Measurements from ENCODE around the gene POLR1E. TPM values are rescaled to one million over a fixed set of nuclear protein-coding genes. Genes with fewer than 3 reads are reported as not detected.

POLR1E gene
- total RNA-seq, result 35.7 TPM
- long read RNA-seq, transcript POLR1E-202 (12 exons, 1,868 nt), result major isoform, 63 of 72 reads
- long read RNA-seq, partial matches to known transcripts, result 1 of 72 reads
- long read RNA-seq, other reads (novel, unspliced or antisense), result 4 of 72 reads

GRCh38 chr9:37485389-37486255 lies at the start of gene POLR1E:
Gene POLR1E, plus strand, starts transcription at chr9:37485948. Its CDS starts 100 bp downstream, at chr9:37486048.
- peak; percentile 99 for DNase-seq (ENCODE audit: low spot score)

DNA sequence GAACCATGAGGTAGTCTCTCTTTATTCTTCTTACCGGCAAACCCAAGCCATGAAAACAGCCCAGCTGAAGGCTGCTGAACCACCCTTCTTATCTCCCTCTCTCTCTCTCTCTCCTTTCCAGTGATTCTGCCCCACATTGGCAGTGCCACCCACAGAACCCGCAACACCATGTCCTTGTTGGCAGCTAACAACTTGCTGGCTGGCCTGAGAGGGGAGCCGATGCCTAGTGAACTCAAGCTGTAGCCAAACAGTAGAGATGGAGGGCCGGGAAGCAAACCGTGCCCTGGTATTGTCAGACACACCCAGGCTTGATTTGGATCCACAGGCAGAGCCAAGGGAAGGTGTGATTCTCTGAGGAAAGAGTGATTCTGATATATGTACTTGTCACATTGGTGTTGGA lies 49.2 kb upstream of the POLR1E start:
- peak; percentile 45 for DNase-seq (ENCODE audit: low spot score)

GRCh38 chr9:37437010-37437409 lies 48.7 kb upstream of the POLR1E start:
- peak; percentile 53 for DNase-seq (ENCODE audit: low spot score)

DNA sequence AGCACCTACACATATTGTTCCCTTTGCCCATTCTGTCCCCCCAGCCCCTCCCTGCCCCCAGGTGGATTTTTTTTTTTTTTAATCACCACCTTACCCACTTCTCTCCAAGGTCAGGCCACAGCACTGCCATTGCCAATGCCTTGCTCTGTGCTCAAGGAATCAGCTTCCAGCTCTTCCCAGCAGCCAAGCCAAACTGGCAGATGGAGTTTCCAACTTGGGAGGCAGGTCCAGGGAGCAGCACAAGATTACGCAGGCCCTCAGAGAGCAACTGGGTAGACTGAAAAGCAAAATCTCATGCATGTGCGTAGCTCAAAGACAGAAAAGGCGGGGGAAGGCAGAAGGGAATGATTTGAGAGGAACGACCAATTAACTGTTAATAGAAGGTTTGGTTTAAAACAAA lies 48.1 kb upstream of the POLR1E start:
- DNase-seq (ENCODE audit: low spot score), result no peak

GRCh38 chr9:37438359-37438758 lies 47.4 kb upstream of the POLR1E start:
- no peak for DNase-seq (ENCODE audit: low spot score)

DNA sequence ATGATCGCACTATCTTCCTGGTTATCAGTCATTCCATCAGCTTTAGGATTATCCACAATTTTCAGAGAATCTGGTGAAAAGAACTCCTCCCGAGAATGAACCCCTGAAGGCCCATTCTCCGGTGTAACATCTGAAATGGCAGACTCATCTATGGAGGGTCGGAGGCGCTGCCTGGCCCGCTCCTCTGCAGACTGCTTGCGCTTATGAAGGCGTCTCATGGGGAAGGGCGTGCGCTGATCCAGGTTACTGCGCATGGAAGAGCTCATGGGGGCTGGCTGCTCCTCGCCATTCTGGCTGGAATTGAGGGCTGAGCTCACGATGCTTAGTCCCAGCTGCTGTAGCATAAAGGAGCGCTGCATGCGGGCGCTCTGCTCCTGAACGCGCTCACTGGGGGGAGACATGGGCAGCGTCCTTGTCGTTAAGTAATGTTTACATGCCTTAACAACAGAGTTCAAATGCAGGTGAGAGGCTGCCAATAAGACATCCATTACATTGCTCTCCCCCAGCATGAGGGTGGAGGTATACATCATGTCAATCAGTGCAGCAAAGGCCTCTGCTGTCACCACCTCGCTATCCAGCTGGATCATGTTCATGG lies 43.9 kb upstream of the POLR1E start:
- no peak for DNase-seq (ENCODE audit: low spot score)

- DNase-seq (ENCODE audit: low spot score), result no peak
These were observed 43.2 kb upstream of the POLR1E start for GRCh38 chr9:37442556-37442955.

GRCh38 chr9:37443566-37443965 lies 42.2 kb upstream of the POLR1E start:
- DNase-seq (ENCODE audit: low spot score), result no peak

DNA sequence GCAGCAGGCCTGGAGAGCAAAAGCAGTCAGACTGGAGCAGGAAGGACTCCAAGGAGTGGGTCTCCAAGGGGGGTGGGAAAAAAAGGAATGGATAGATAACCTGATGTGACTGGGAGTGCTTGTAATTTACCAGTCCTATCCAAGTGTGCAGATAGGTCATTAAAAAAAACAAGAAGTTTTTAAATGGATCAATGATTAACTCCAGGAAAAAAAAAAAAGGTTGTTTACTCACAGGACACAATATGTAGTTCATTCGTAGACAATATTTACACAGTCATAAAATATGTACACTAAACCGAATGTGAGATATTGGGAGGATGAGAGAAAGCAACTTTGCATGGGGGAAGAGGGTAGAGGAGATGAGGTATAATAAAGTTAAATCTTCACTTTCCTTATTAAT lies 40.9 kb upstream of the POLR1E start:
- no peak for DNase-seq (ENCODE audit: low spot score)

DNA sequence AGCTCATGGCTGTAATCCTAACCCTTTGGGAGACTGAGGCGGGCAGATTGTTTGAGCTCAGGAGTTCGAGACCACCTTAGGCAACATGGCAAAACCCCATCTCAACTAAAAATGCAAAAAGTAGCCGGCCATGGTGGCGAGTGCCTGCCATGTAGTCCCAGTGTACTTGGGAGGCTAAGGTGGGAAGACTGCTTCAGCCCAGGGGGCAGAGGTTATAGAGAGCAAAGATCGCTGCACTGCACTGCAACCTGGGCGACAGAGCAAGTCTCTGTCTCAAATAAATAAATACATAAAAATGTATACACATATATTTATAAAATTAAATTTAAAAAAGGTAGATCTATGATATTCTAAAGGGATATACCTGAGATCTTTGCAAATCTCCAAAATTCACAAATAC lies 39.9 kb upstream of the POLR1E start:
- no peak for DNase-seq (ENCODE audit: low spot score)

GRCh38 chr9:37446401-37446800 lies 39.3 kb upstream of the POLR1E start:
- no peak for DNase-seq (ENCODE audit: low spot score)

- DNase-seq (ENCODE audit: low spot score), result no peak
These were observed 38.6 kb upstream of the POLR1E start for GRCh38 chr9:37447111-37447510.

DNA sequence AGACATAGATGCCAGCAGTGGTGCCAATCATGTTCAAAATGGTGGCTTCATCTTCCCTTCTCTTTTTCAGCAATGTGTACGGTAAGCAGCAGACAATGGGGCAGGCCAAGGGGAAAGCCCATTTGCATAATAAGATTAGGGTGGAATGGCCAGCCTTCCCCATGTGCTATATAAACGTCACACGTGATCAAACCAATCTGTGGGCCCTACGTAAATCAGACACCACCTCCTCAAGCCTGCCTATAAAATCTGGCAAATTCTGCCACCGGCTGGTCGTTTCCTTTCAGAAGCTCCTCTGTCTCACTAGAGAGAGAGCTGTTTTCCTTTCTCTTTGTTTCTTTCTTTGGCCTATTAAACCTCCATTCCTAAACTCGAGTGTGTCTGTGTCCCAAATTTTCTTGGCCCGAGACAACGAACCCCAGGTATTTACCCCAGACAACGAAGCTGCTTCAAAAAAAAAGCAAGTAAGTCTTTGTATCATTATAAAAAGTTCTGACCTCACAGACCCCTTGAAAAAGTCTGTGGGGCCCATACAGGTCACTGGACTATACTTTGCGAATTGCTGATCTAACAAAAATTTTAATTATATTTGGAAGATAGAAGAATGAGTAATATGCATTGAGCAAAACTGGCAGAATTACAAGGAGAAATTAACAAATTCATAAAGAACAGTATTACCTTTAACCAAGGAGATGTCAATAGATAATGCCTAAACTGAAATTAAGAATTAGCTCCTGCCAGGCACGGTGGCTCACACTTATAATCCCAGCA lies 35.7 kb upstream of the POLR1E start:
- DNase-seq (ENCODE audit: low spot score), result no peak

GRCh38 chr9:37451628-37452027 lies 34.1 kb upstream of the POLR1E start:
- no peak for DNase-seq (ENCODE audit: low spot score)

DNA sequence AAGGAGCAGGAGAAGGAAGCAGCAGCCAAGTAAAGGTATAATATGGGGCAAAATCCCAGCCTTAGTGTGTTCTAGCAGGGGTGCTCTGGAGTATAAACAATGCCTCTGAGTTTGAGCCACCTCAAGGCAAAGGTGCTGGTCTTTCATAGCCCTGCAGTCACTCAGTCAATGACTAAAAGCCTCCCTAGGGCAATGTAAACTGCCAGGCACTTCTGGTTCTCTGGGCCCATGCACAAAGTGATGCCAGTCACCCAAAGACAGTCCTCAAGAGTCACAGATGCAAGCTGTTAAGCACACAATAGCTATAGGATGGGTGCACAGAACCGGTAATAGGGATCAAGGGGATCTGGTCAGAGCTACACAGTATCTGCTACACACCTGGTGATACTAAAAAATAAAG lies 33.1 kb upstream of the POLR1E start:
- no peak for DNase-seq (ENCODE audit: low spot score)

DNA sequence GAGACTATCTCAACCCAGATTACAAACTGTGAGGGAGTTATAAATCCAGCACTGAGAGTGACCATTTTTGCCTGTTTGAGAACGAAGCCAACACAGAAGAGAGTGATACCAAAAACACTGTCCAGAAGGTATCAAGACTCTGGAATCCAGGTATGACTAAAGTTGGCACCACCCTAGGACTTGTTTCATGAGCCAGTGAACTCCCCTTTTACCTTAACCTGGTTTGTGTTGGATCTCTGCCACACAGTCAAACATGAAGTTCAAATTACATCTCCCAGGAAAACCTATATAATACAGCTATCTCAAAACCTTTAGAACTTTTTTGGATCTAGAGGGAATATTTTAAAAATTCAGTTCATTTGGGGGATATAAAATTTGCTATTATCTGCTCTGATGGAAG lies 31.9 kb upstream of the POLR1E start:
- DNase-seq (ENCODE audit: low spot score), result no peak

- DNase-seq (ENCODE audit: low spot score), result no peak
These were observed 31.5 kb upstream of the POLR1E start for GRCh38 chr9:37454238-37454637.

- no peak for DNase-seq (ENCODE audit: low spot score)
These were observed 29.7 kb upstream of the POLR1E start for GRCh38 chr9:37455884-37456647.

DNA sequence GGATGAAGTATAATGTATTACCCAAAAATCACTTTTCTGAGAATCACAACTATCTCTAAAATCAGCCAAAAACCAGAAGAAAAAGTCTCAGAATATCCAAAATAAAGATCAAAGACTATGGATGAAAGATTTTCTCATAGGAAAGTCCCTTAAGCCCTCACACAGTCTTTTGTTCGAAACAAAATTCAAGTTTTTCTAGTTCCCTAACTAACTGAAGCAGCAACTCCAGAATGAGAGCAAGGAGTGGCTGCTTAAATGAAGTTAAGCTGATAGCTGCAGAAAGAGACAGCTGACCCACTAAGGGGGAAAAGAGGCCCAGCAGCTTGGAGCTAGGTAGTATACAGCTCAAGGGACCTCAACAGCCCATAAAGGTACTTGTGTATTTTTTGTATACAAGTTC lies 28.9 kb upstream of the POLR1E start:
- no peak for DNase-seq (ENCODE audit: low spot score)

DNA sequence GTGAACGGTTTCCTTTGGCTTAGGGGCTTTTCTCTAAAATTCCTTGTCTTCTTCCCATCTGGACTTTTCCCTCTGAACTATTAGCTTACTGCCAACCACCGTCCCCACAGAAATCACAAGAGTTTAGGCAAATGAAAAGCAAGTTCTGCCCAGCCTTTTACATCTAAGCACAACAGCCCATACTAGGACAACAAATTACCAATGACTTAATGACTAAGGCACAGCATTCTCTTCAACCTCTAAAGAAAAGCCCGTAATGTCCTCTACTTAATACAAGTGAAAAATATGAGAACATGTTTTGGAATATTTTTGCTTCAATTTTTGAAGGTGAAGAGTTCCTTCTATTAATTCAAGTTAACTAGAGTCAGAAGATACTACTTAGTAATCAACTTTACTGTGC lies 21.7 kb upstream of the POLR1E start:
- DNase-seq (ENCODE audit: low spot score), result no peak

Data from mesenteric fat pad (tissue), 1 donor.